Activated CD4-positive, CD25-positive, alpha-beta regulatory T cell (primary cell): ENCODE measurements around the gene RNF224.
A peak's percentile ranks its signal among the peaks of the same experiment; 100 is the strongest.

Experiments
- DNase-seq, 4 experiments: peaks; one replicate each; lab custom pipeline; 2025; lab: John Stamatoyannopoulos, UW

RNF224 gene

GRCh38 chr9:137192448-137192780, 34.9 kb upstream of the RNF224 start:
- DNase-seq, result no peak

- no peak for DNase-seq
These were observed 34.4 kb upstream of the RNF224 start for GRCh38 chr9:137192859-137193258.

GRCh38 chr9:137193771-137194170, 33.5 kb upstream of the RNF224 start:
- no peak for DNase-seq

- DNase-seq, result no peak
These were observed 32.9 kb upstream of the RNF224 start for GRCh38 chr9:137194388-137194787.

- DNase-seq, result no peak
These were observed 32.4 kb upstream of the RNF224 start for GRCh38 chr9:137194909-137195308.

GRCh38 chr9:137195525-137196220, 31.6 kb upstream of the RNF224 start:
- DNase-seq, result no peak

- DNase-seq, result no peak
These were observed 29.0 kb upstream of the RNF224 start for GRCh38 chr9:137198051-137198901.

- no peak for DNase-seq
These were observed 28.4 kb upstream of the RNF224 start for GRCh38 chr9:137198902-137199283.

GRCh38 chr9:137199411-137200121, 27.7 kb upstream of the RNF224 start:
- DNase-seq, result no peak

- peak; percentile 94 to 98 (median 98) for DNase-seq
These were observed 26.7 kb upstream of the RNF224 start, which contains the start of gene TPRN for GRCh38 chr9:137200311-137201204. TSS of gene TPRN (minus strand) at chr9:137200741. CDS start at chr9:137200711, 30 bp downstream.

GRCh38 chr9:137201205-137201868, 26.0 kb upstream of the RNF224 start:
- DNase-seq, result no peak

- no peak for DNase-seq
These were observed 24.3 kb upstream of the RNF224 start for GRCh38 chr9:137202966-137203365.

GRCh38 chr9:137204731-137205125, 22.6 kb upstream of the RNF224 start:
- DNase-seq, result no peak

GRCh38 chr9:137205126-137206069, 21.9 kb upstream of the RNF224 start, which contains the start of the genes NDOR1 and TMEM203:
TSS of gene NDOR1 (plus strand) at chr9:137205700. CDS start at chr9:137205778, 78 bp downstream.
TSS of gene TMEM203 (minus strand) at chr9:137205648. CDS start at chr9:137205414, 234 bp downstream.
- peak; percentile 82 to 93 (median 88) for DNase-seq

- DNase-seq, result no peak
These were observed 20.7 kb upstream of the RNF224 start for GRCh38 chr9:137206602-137207001.

- no peak for DNase-seq
These were observed 15.8 kb upstream of the RNF224 start for GRCh38 chr9:137211532-137211931.

GRCh38 chr9:137212520-137212919, 14.8 kb upstream of the RNF224 start:
- DNase-seq, result no peak

- no peak for DNase-seq
These were observed 13.9 kb upstream of the RNF224 start for GRCh38 chr9:137213160-137214060.

GRCh38 chr9:137214620-137215019, 12.7 kb upstream of the RNF224 start:
- no peak for DNase-seq
